GM21529 (cell line): Measurements from ENCODE around the gene MARK3.
"Not testable (repeated sequence)": the region's sequence is repeated elsewhere in the genome, so short reads cannot be mapped to it uniquely, and the experiment has no call there.

Experiments
- ATAC-seq: cut with Tn5 transposase; IDR thresholded peaks from one replicate; pipeline ENCODE4 v1.9.1; 2021; ENCODE audit not compliant: unreplicated experiment

The MARK3 gene

GRCh38 chr14:103510724-103511693 lies 125.8 kb downstream of the MARK3 start:
- ATAC-seq = no peak

- not testable (repeated sequence) for ATAC-seq
Measured at GRCh38 chr14:103512180-103512579, 127.0 kb downstream of the MARK3 start.

GRCh38 chr14:103512701-103513611 lies 127.7 kb downstream of the MARK3 start:
- ATAC-seq = no peak

- no peak for ATAC-seq
Measured at GRCh38 chr14:103514596-103515421, 129.6 kb downstream of the MARK3 start.

- no peak for ATAC-seq
Measured at GRCh38 chr14:103516426-103517173, 131.4 kb downstream of the MARK3 start.

- ATAC-seq = no peak
Measured at GRCh38 chr14:103517174-103517566, 132.0 kb downstream of the MARK3 start.

GRCh38 chr14:103517721-103518421 lies 132.7 kb downstream of the MARK3 start:
- no peak for ATAC-seq

- ATAC-seq = no peak
Measured at GRCh38 chr14:103518422-103519042, 133.3 kb downstream of the MARK3 start.

GRCh38 chr14:103519043-103519836 lies 134.0 kb downstream of the MARK3 start:
- ATAC-seq = no peak

- no peak for ATAC-seq
Measured at GRCh38 chr14:103519837-103520212, 134.6 kb downstream of the MARK3 start.

GRCh38 chr14:103520269-103520656 lies 135.0 kb downstream of the MARK3 start:
- ATAC-seq = no peak

GRCh38 chr14:103520657-103521437 lies 135.6 kb downstream of the MARK3 start:
- no peak for ATAC-seq

GRCh38 chr14:103521438-103521950 lies 136.3 kb downstream of the MARK3 start:
- ATAC-seq = no peak

GRCh38 chr14:103521951-103522563 lies 136.8 kb downstream of the MARK3 start:
- ATAC-seq = no peak

- ATAC-seq = no peak
Measured at GRCh38 chr14:103522649-103523574, 137.7 kb downstream of the MARK3 start, which contains the start of gene CKB. CKB (minus strand) TSS chr14:103522830; CDS start chr14:103522493, 337 bp downstream.

GRCh38 chr14:103523575-103523954 lies 138.3 kb downstream of the MARK3 start:
- ATAC-seq = no peak
